ENCODE results near the gene ABL1. TPM values are rescaled to one million over a fixed set of nuclear protein-coding genes. Genes with fewer than 3 reads are reported as not detected.

ABL1 gene
- polyA plus RNA-seq, 1 of the 3 experiments (the other 2 are of a cell fraction) = 24.6 TPM

GRCh38 chr9:130789747-130790672 is 45.0 kb upstream of the ABL1 start:
- peaks cover 7 to 14% of the 10 kb centered on the region in 2 experiments; a peak in 3 of 4 replicates for H3K4me1 ChIP-seq (ENCODE audit: control insufficient read depth in 1 of 2, insufficient read depth in 2 of 2, low read depth in 1 of 2, low read length in 1 of 2)
- no peak overlapping the region for H2AFZ ChIP-seq (ENCODE audit: low read depth)
- 91% methylated on average over 7 of the region's 7 CpGs for WGBS (ENCODE audit: low lambda C conversion rate)
- no peak overlapping the region for H3K27ac ChIP-seq (ENCODE audit: low read depth in 2 of 2, low read length in 1 of 2)
- H3K36me3 ChIP-seq (replicated peaks in 1 of 2; ENCODE audit: control insufficient read depth in 1 of 2, insufficient read depth in 2 of 2, low read length in 1 of 2) = peaks cover 0 to 8% of the 10 kb centered on the region in 2 experiments
- TF ChIP-seq RAD21 (IDR thresholded peaks at IDR 0.05; ENCODE audit: low read length) (no peak), MAX (IDR thresholded peaks at IDR 0.05; ENCODE audit: low read depth) (no peak), GABPA (IDR thresholded peaks at IDR 0.05; ENCODE audit: low read depth) (no peak), MEF2A (IDR thresholded peaks at IDR 0.05; ENCODE audit: borderline replicate concordance, low read depth) (no peak)
- no peaks in the 10 kb centered on the region for H3K27me3 ChIP-seq (ENCODE audit: insufficient read depth)
- H3K79me2 ChIP-seq (ENCODE audit: insufficient read depth) = peaks cover 43% of the 10 kb centered on the region
- CTCF ChIA-PET = interaction anchor here (1.6 to 2.2 kb wide), 3 partner anchors 19 to 80 kb away, joined by 4 to 6 read pairs (median 5); no protein-coding TSS in a partner anchor
- H4K20me1 ChIP-seq (ENCODE audit: insufficient read depth) = no peaks in the 10 kb centered on the region
- no peak overlapping the region for H3K4me3 ChIP-seq (ENCODE audit: low read depth in 2 of 2, low read length in 1 of 2)
- no peak overlapping the region for H3K4me2 ChIP-seq
- no peaks in the 10 kb centered on the region for H3K9me2 ChIP-seq
- no peaks in the 10 kb centered on the region for H3K9me3 ChIP-seq
- POLR2A ChIA-PET = no interaction called here
- DNase-seq = no peak
- H3K9ac ChIP-seq = no peak overlapping the region
- peaks cover 7% of the 10 kb centered on the region for H3F3A ChIP-seq (replicated peaks; ENCODE audit: insufficient read depth)

GRCh38 chr9:130791303-130791894 is 43.7 kb upstream of the ABL1 start:
- no peak overlapping the region for H3K4me3 ChIP-seq (ENCODE audit: low read depth in 2 of 2, low read length in 1 of 2)
- no peaks in the 10 kb centered on the region for H3K9me2 ChIP-seq
- no peaks in the 10 kb centered on the region for H3K27me3 ChIP-seq (ENCODE audit: insufficient read depth)
- peaks cover 7 to 10% of the 10 kb centered on the region in 2 experiments; a peak in 3 of 4 replicates for H3K4me1 ChIP-seq (ENCODE audit: control insufficient read depth in 1 of 2, insufficient read depth in 2 of 2, low read depth in 1 of 2, low read length in 1 of 2)
- H3K9ac ChIP-seq = no peak overlapping the region
- 92% methylated on average over 6 of the region's 7 CpGs for WGBS (ENCODE audit: low lambda C conversion rate)
- H3K4me2 ChIP-seq = no peak overlapping the region
- H2AFZ ChIP-seq (ENCODE audit: low read depth) = no peak overlapping the region
- H3F3A ChIP-seq (replicated peaks; ENCODE audit: insufficient read depth) = peaks cover 7% of the 10 kb centered on the region
- no peak overlapping the region for H3K27ac ChIP-seq (ENCODE audit: low read depth in 2 of 2, low read length in 1 of 2)
- H3K9me3 ChIP-seq = no peaks in the 10 kb centered on the region
- peaks cover 0 to 8% of the 10 kb centered on the region in 2 experiments for H3K36me3 ChIP-seq (replicated peaks in 1 of 2; ENCODE audit: control insufficient read depth in 1 of 2, insufficient read depth in 2 of 2, low read length in 1 of 2)
- no peak for DNase-seq
- peaks cover 44% of the 10 kb centered on the region for H3K79me2 ChIP-seq (ENCODE audit: insufficient read depth)
- H4K20me1 ChIP-seq (ENCODE audit: insufficient read depth) = no peaks in the 10 kb centered on the region
- no peak for TF ChIP-seq CHD2 (IDR thresholded peaks at IDR 0.05; ENCODE audit: low read length, partially characterized antibody)
- no peak for TF ChIP-seq SIN3A (IDR thresholded peaks at IDR 0.05; ENCODE audit: borderline replicate concordance, low read depth, low read length)
- TF ChIP-seq USF1 (IDR thresholded peaks at IDR 0.05; ENCODE audit: borderline replicate concordance, low read depth) = no peak
- no peak for TF ChIP-seq EP300 (IDR thresholded peaks at IDR 0.05; ENCODE audit: borderline replicate concordance in 1 of 2, low read depth in 1 of 2, low read length in 1 of 2)
- no peak for TF ChIP-seq GATA2 (CRISPR knock-in tag; IDR thresholded peaks at IDR 0.05)
- no peak for TF ChIP-seq YY1 (IDR thresholded peaks at IDR 0.05; ENCODE audit: low read depth)
- no peak for TF ChIP-seq JUND (IDR thresholded peaks at IDR 0.05)
- no peak for TF ChIP-seq ZBTB33 (IDR thresholded peaks at IDR 0.05; ENCODE audit: borderline replicate concordance, low read depth)
- TF ChIP-seq RFX5 (IDR thresholded peaks at IDR 0.05; ENCODE audit: low read length) = no peak
- no peak for TF ChIP-seq MAX (IDR thresholded peaks at IDR 0.05; ENCODE audit: low read depth)
- ChIA-PET POLR2A (no interaction called here), CTCF (interaction anchor here (1.0 to 2.2 kb wide), 4 partner anchors 20 to 88 kb away, joined by 3 to 6 read pairs (median 4); no protein-coding TSS in a partner anchor)

Data from SK-N-SH (cell line).